Astrocyte (in vitro differentiated cells and primary cell): ENCODE measurements around the gene SGCG. TPM values are rescaled to one million over a fixed set of nuclear protein-coding genes. Genes with fewer than 3 reads are reported as not detected.

Experiments
- DNase-seq: peaks from one replicate; pipeline ENCODE4 v3.0.0-alpha.2; 2010; ENCODE audit warnings: low read depth
- FAIRE-seq: peaks from 2 replicates; lab custom pipeline; 2011; peaks lifted over from hg19 to GRCh38; lab: Jason Lieb, UNC
- H2AFZ ChIP-seq: 2 replicates; pipeline ENCODE4 v1.6.0; 2012; ENCODE audit warnings: low read depth, low read length, inconsistent platforms
- H3K27ac ChIP-seq: 2 replicates; pipeline ENCODE4 v1.5.1; 2011; ENCODE audit warnings: low read depth, low read length, inconsistent platforms
- H3K27me3 ChIP-seq: 2 replicates; pipeline ENCODE4 v1.6.0; 2011; ENCODE audit warnings: low read length, inconsistent platforms; ENCODE audit not compliant: insufficient read depth
- H3K36me3 ChIP-seq: 2 replicates; pipeline ENCODE4 v1.5.1; 2011; ENCODE audit warnings: low read length, inconsistent platforms; ENCODE audit not compliant: insufficient read depth
- H3K4me1 ChIP-seq: 2 replicates; pipeline ENCODE4 v1.5.1; 2011; ENCODE audit warnings: low read length, inconsistent platforms; ENCODE audit not compliant: insufficient read depth
- H3K4me2 ChIP-seq: 2 replicates; pipeline ENCODE4 v1.6.0; 2012; ENCODE audit warnings: low read length, inconsistent platforms
- H3K4me3 ChIP-seq: 2 replicates; pipeline ENCODE4 v1.5.1; 2011; ENCODE audit warnings: low read depth, mild to moderate bottlenecking, low read length, inconsistent platforms; ENCODE audit not compliant: insufficient read depth
- H3K79me2 ChIP-seq: 2 replicates; pipeline ENCODE4 v1.6.0; 2012; ENCODE audit warnings: mild to moderate bottlenecking, low read length, inconsistent platforms; ENCODE audit not compliant: insufficient read depth
- H3K9ac ChIP-seq: 2 replicates; pipeline ENCODE4 v1.6.0; 2012; ENCODE audit warnings: mild to moderate bottlenecking, low read length, inconsistent platforms
- H3K9me3 ChIP-seq: 2 replicates; pipeline ENCODE4 v1.5.1; 2012; ENCODE audit warnings: low read depth, mild to moderate bottlenecking, low read length, inconsistent platforms; ENCODE audit not compliant: insufficient read depth
- H4K20me1 ChIP-seq: 2 replicates; pipeline ENCODE4 v1.6.0; 2012; ENCODE audit warnings: low read length, inconsistent platforms; ENCODE audit not compliant: insufficient read depth
- H3K27ac Mint-ChIP-seq: one replicate; pipeline ENCODE4 v1.8.0; 2021; ENCODE audit warnings: mild to moderate bottlenecking, mixed read lengths; ENCODE audit not compliant: unreplicated experiment
- H3K27me3 Mint-ChIP-seq: one replicate; pipeline ENCODE4 v1.8.0; 2021; ENCODE audit warnings: low read depth, mixed read lengths; ENCODE audit not compliant: unreplicated experiment
- H3K36me3 Mint-ChIP-seq: one replicate; pipeline ENCODE4 v1.8.0; 2021; ENCODE audit warnings: low read depth, mixed read lengths; ENCODE audit not compliant: unreplicated experiment
- H3K4me1 Mint-ChIP-seq: one replicate; pipeline ENCODE4 v1.8.0; 2021; ENCODE audit warnings: low read depth, mixed read lengths; ENCODE audit not compliant: unreplicated experiment
- H3K4me3 Mint-ChIP-seq: one replicate; pipeline ENCODE4 v1.8.0; 2021; ENCODE audit warnings: mild to moderate bottlenecking, moderate library complexity, mixed read lengths; ENCODE audit not compliant: unreplicated experiment
- H3K9me3 Mint-ChIP-seq: one replicate; pipeline ENCODE4 v1.8.0; 2021; ENCODE audit warnings: mild to moderate bottlenecking, mixed read lengths; ENCODE audit not compliant: unreplicated experiment
- CTCF ChIP-seq: IDR thresholded peaks from 2 replicates; pipeline ENCODE4 v1.5.1; 2011; ENCODE audit warnings: low read depth, mild to moderate bottlenecking, inconsistent platforms, low read length, moderate library complexity; ENCODE audit not compliant: insufficient read depth
- EZH2 ChIP-seq: IDR thresholded peaks from 2 replicates; pipeline ENCODE4 v1.6.1; 2012; ENCODE audit warnings: mild to moderate bottlenecking, low read length, inconsistent platforms; ENCODE audit not compliant: insufficient read depth
- total RNA-seq: library from RNA; stranded (reverse); gene quantifications from 2 replicates; pipeline ENCODE4 v1.2.1, GENCODE V29; 2021

The SGCG gene
- total RNA-seq, 1 donor from 2014 or later: 0.18 TPM

- H3K4me3 Mint-ChIP-seq: no peak overlapping the region
- H3K9ac ChIP-seq: peak overlapping the region; percentile 84
- no peaks in the 10 kb centered on the region for H3K9me3 ChIP-seq
- H3K27me3 Mint-ChIP-seq: no peaks in the 10 kb centered on the region
- H3K36me3 ChIP-seq: no peaks in the 10 kb centered on the region
- H3K4me2 ChIP-seq: peak overlapping the region; percentile 81
- H3K9me3 Mint-ChIP-seq: peaks cover 6% of the 10 kb centered on the region
- no peak for FAIRE-seq
- H4K20me1 ChIP-seq: no peaks in the 10 kb centered on the region
- peak overlapping the region; percentile 9 for H3K4me3 ChIP-seq
- H3K4me1 Mint-ChIP-seq: peaks cover 62% of the 10 kb centered on the region
- no peaks in the 10 kb centered on the region for H3K27me3 ChIP-seq
- H3K27ac ChIP-seq: peak overlapping the region; percentile 99
- DNase-seq: no peak
- no peak overlapping the region for H2AFZ ChIP-seq
- H3K79me2 ChIP-seq: no peaks in the 10 kb centered on the region
- H3K27ac Mint-ChIP-seq: peak overlapping the region; percentile 99
- H3K36me3 Mint-ChIP-seq: no peaks in the 10 kb centered on the region
- no peak for TF ChIP-seq EZH2
- TF ChIP-seq CTCF: no peak
- peaks cover 53% of the 10 kb centered on the region for H3K4me1 ChIP-seq
These were observed 141.9 kb downstream of the SGCG start for GRCh38 chr13:23322353-23323336.

- peak overlapping the region; percentile 70 for H2AFZ ChIP-seq
- H3K4me1 Mint-ChIP-seq: peaks cover 60% of the 10 kb centered on the region
These were observed 143.3 kb downstream of the SGCG start for GRCh38 chr13:23323946-23324709.

More at GRCh38 chr13:23323946-23324709, 143.3 kb downstream of the SGCG start:
- Mint-ChIP-seq H3K4me3 (no peak overlapping the region), H3K27ac (no peak overlapping the region), H3K27me3 (no peaks in the 10 kb centered on the region), H3K9me3 (peaks cover under 1% of the 10 kb centered on the region), H3K36me3 (no peaks in the 10 kb centered on the region)
- no peaks in the 10 kb centered on the region for H3K79me2 ChIP-seq
- peak overlapping the region; percentile 64 for H3K9ac ChIP-seq
- H3K4me3 ChIP-seq: no peak overlapping the region
- peak overlapping the region; percentile 99 for H3K27ac ChIP-seq
- H3K27me3 ChIP-seq: no peaks in the 10 kb centered on the region
- H3K4me2 ChIP-seq: peak overlapping the region; percentile 69
- DNase-seq: peak; percentile 47
- peaks cover 52% of the 10 kb centered on the region for H3K4me1 ChIP-seq
- TF ChIP-seq CTCF (no peak), EZH2 (no peak)
- H3K36me3 ChIP-seq: no peaks in the 10 kb centered on the region
- no peaks in the 10 kb centered on the region for H4K20me1 ChIP-seq
- peak; percentile 41 for FAIRE-seq
- H3K9me3 ChIP-seq: no peaks in the 10 kb centered on the region
